ENCODE measurements around the gene ZNF480.
"Not testable (repeated sequence)": the region's sequence is repeated elsewhere in the genome, so short reads cannot be mapped to it uniquely, and the experiment has no call there.

The ZNF480 gene

DNA sequence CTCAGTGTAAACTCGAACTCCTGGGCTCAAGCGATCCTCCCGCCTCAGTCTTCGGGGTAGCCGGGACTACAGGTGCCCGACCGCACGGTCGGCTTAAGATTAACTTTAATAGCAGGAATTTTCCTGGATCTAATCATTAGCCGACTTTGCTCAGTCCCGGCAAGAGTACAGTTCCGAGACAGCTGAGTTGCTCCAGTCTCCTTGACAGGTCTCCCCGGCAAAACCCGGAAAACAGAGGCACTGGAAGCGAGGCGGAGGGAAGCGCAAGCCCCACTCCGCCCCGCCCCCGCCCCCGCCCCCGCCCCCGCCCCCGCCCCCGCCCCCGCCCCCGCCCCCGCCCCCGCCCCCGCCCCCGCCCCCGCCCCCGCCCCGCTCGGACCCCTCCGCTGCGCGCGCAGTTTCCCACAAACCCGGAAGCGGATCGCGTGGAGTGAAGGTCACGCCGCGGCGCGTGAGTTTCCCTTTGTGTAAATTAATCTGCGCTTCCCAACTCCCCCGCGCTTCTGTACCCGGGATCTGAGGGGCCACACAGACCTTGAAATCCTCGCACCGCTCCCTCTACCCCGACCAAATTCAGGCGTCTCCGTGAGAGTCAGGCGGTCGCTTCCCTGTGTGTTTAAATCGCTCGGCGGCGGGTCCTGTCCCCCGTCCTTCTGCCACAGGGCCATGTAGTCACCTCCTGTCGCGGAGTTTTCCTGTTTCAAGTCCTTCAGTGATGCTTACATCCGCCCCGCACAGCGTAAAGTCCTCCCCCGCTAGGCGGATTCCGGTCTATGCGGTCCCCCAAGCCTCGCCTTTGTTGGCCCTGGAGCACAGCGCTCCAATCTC is at the start of gene ZNF480:
ZNF480 (plus strand) TSS at position 397 of the 828 bp plus-strand sequence. CDS start 3,244 bp downstream, outside the sequence.
- DNase-seq, result peak; percentile 68 to 71

DNA sequence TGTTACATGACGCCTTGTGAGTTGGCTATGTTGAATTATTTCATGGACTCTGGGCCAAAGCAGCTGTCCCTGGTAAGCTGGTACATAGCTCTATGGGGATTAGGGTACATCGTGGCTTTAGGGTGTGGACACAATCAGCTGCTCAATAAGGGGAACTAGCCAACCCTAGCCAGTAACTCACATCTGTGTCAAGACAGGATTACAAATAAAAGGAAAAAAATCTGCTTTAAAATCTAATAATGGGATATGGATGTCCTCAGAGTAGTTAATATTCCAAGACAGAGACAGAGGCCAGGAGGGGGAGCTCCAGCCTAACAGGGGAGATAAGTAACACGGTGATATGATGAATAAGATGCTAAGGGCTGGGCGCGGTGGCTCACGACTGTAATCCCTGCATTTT is 48.7 kb upstream of the ZNF480 start:
- DNase-seq, result peak in 1 of 2 experiments; percentile 6

GRCh38 chr19:52258426-52258825 is 38.5 kb upstream of the ZNF480 start:
- DNase-seq, result no peak

- not testable (repeated sequence) for DNase-seq
Measured at GRCh38 chr19:52265556-52265955, 31.4 kb upstream of the ZNF480 start.

DNA sequence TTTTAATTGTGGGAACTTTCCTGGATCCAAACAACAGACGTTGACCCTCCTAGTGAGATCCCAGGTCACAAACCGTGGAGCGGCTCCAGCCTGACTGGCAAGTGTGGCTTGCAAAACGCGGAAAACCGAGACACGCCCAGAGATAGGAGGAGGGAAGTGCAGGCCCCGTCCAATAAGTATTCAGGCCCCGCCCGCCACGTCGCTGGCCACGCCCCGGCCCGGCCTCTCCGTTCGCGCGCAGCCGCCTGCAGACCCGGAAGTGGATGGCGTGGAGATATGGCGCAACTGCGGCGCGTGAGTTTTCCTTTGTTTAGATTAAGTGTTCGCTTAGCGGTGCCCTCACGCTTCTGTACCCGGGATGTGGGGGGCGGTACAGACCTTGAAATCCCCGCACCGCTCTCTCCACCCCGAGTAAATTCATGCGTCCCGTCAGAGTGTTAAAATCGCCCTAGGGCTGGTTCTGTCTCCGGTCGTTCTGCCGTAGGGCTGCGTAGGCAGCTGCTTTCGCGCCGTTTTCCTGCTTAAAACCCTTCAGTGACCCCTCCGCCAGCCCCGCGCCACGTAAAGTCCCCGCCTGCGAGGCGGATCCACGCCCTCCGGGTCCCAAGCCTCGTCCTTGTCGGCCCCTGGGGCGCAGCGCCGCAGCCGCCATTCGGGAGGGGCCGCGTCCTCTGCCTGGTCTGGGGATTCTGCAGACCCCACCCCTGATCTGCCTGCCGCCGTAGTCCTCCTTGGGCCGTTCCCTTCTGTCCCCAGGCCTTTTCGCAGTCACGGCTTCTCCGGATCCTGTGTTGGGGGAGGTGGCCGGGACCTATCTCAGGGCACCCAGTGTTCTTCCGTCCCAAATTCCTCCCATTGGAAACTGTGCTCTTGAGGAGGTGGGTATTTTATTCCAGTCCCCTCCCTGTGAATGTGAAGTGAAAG is 27.4 kb upstream of the ZNF480 start, which contains the start of gene ZNF766:
ZNF766 (plus strand) TSS at position 250 of the 924 bp plus-strand sequence; CDS start at position 277, 27 bp downstream.
- DNase-seq, result peak; percentile 94 to 95

DNA sequence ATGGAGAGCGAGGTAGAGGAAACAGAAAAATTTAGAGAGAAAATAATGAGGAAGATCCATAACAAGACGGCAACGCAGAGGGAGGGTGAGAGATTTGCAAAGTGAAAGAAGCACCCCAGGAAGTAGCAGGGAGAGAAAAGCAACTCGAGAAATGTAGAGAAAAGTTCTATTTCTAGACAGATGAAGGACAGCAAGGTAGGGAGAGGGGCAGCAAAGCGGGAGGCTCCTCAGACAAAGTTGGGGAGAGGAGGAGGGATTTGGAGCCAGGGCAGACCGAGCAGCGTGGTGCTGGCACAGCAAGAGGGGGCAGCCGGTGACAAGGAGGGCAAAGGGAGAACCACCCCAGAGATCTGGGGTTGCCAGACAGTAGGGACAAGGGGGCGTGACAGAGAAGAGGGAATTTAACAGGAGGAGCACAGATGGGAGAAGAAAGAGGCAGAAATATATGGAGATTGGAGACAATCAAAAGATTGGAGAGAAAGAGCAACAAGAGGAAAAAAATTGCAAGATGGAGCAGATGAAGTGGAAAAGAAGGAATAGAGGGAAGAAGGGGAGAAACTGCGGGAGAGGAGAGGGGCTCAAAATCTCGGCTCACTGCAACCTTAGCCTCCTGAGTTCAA is 26.6 kb upstream of the ZNF480 start:
- DNase-seq, result peak; percentile 55 to 68

- DNase-seq, result no peak
Measured at GRCh38 chr19:52273301-52273700, 23.7 kb upstream of the ZNF480 start.

DNA sequence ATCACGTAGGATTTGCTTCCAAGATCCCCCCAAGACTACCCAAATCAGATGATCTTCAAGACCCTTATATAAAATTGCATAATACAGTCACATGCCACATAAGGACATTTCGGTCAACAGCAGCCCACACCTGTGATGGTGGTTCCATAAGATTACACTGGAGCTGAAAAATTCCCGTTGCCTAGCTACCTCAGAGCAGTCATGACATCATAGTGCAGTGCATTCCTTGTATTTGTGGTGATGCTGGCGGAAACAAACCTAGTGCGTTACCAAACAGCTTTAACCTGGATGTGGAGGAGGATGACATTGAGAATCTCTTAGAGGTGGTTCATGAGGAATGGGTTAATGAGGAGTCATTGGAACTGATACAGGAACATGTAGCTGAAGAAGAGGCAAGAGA is 22.8 kb upstream of the ZNF480 start:
- DNase-seq, result no peak

GRCh38 chr19:52275988-52276387 is 21.0 kb upstream of the ZNF480 start:
- no peak for DNase-seq

GRCh38 chr19:52277471-52277870 is 19.5 kb upstream of the ZNF480 start:
- DNase-seq, result no peak

- DNase-seq, result no peak
Measured at GRCh38 chr19:52286256-52286655, 10.7 kb upstream of the ZNF480 start.

GRCh38 chr19:52291781-52292180 is 5.2 kb upstream of the ZNF480 start:
- DNase-seq, result no peak

GRCh38 chr19:52292946-52293345 is 4.0 kb upstream of the ZNF480 start:
- DNase-seq, result not testable (repeated sequence)

DNA sequence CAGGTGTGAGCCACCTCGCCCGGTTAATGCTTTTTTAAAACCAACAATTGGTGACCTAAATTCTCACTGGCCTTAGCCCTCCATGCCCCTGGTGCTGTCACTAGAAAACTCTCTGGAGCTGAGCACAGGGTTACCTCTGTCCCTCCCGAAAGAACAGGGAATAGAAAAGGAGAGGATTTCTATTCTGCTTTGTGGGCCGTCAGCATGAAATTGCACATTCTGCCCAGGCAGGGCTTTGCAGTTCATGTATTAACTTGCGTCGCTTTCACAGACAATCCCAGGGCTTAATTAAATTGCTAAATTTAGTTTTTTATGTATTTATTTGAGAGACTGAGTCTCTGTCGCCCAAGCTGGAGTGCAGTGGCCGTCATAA is 583 bp upstream of the ZNF480 start:
- no peak for DNase-seq

DNA sequence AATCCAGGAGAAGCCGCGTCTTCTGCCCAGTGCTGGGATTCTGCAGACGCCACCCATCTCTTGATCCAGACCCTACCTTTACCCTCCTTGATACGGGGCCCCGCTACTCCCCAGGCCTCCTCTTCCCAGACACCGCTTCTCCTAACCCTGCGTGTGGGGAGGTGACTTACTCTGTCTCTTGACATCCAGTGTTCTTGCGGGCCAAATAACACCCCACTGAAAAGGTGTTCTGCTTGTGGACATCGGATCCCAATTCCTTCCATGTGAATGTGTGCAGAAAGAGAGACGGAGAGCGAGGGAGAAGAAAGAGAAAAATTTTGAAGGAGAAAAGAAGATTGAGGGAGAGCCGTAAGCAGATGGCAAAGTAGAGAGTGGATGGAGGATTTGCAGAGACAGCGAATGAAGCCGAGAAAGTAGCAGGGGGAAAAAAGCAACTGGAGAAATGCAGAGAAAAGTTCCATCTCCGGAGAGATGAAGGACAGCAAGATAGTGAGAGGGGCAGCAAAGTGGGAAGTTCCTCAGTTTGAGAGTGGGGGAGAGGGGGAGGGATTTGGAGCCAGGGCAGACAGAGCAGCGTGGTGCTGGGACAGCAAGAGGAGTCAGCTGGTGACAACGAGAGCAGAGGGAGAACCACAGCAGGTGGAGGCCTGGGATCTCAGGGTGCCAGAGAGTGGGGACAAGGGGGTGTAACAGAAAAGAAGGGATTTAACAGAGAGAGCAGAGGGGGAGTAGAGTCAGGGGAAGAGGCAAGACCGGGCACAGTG is 814 bp downstream of the ZNF480 start:
- peak; percentile 34 to 46 for DNase-seq

GRCh38 chr19:52307275-52307674 is 10.3 kb downstream of the ZNF480 start:
- no peak for DNase-seq

- no peak for DNase-seq
Measured at GRCh38 chr19:52322429-52322828, 25.5 kb downstream of the ZNF480 start.

GRCh38 chr19:52331757-52332156 is 34.8 kb downstream of the ZNF480 start:
- DNase-seq, result no peak

- no peak for DNase-seq
Measured at GRCh38 chr19:52335768-52336116, 38.8 kb downstream of the ZNF480 start.

DNA sequence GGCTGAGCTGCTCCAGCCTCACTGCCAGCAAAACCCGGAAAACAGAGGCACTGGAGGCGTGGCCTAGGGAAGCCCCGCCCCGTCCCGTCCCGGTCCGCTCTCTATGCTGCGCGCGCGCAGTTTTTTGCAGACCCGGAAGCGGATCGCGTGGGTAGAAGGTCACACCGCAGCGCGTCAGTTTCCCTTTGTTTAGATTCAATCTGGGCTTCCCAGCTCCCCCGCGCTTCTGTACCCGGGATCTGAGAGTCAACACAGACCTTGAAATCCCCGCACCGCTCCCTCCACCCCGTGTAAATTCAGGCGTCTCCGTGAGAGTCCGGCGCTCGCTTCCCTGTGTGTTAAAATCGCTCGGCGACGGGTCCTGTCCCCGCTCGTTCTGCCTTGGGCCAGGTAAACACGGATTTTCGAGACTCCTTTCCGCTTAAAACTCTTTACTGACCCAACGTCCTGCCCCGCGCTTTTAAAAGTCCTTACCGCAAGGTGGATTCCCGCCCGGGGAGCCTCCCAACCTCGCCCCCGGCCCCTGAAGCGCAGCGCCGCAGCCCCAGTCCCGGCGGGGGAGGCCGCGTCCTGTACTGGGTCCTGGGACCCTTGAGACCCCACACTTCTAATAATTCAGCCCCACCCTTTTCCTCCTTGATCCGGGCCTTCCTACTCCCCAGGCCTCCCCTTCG is 39.3 kb downstream of the ZNF480 start, which contains the start of gene ZNF610:
ZNF610 (plus strand) TSS at position 127 of the 674 bp plus-strand sequence. CDS start 12,930 bp downstream, outside the sequence.
- peak; percentile 51 to 52 for DNase-seq

DNA sequence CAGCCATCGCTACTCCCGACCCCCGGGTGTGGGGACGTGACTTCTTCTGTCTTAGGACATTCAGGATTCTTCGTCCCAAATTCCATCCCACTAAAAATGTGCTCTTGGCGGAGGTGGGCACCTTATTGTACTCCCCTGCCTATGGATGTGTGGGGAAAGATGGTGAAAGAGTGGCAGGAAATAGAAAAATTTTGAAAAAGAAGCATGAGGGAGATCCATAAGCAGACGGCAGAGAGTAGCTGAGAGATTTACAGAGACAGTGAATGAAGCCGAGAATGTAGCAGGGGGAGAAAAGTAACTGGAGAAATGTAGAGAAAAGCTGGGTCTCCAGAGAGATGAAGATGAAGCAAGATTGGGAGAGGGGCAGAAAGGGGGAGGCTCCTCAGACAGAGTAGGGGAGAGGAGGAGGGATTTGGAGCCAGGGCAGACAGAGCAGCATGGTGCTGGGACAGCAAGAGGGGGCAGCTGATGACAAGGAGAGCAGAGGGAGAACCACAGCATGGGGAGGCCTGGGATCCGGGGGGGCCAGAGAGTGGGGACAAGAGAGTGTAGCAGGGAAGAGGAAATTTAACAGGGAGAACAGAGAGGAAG is 39.9 kb downstream of the ZNF480 start:
- DNase-seq, result no peak
